ENCODE results near the gene TRAF3IP3. TPM values are rescaled to one million over a fixed set of nuclear protein-coding genes. Genes with fewer than 3 reads are reported as not detected.

TRAF3IP3 gene
- total RNA-seq, 6 donors from 2014 or later = 6.4 to 58.7 (median 10.8) TPM

DNA sequence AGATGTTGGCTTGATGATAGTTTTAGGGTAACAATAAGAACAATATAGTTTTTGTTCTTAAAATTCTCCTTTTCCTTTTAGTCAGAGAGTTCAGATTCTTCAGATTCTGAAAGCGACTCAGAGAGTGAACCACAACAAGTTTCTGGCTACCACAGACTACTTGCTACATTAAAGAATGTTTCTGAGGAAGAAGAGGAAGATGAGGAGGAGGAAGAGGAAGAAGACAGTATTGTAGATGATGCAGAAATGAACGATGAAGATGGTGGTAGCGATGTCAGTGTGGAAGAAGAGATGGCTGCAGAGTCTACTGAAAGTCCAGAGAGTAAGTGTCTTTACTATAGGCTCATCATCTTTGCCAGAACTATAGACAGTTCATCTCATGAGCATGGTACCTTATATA is 74.9 kb downstream of the TRAF3IP3 start:
- H3K9me3 ChIP-seq = no peaks in the 10 kb centered on the region
- H3K27me3 ChIP-seq = no peaks in the 10 kb centered on the region
- H3K4me3 ChIP-seq = no peak overlapping the region
- TF ChIP-seq EP300 (IDR thresholded peaks at IDR 0.05) = no peak
- TF ChIP-seq, protein P1, sequence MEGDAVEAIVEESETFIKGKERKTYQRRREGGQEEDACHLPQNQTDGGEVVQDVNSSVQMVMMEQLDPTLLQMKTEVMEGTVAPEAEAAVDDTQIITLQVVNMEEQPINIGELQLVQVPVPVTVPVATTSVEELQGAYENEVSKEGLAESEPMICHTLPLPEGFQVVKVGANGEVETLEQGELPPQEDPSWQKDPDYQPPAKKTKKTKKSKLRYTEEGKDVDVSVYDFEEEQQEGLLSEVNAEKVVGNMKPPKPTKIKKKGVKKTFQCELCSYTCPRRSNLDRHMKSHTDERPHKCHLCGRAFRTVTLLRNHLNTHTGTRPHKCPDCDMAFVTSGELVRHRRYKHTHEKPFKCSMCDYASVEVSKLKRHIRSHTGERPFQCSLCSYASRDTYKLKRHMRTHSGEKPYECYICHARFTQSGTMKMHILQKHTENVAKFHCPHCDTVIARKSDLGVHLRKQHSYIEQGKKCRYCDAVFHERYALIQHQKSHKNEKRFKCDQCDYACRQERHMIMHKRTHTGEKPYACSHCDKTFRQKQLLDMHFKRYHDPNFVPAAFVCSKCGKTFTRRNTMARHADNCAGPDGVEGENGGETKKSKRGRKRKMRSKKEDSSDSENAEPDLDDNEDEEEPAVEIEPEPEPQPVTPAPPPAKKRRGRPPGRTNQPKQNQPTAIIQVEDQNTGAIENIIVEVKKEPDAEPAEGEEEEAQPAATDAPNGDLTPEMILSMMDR (IDR thresholded peaks at IDR 0.05) = no peak
- TF ChIP-seq POLR2A (IDR thresholded peaks at IDR 0.05) = no peak
- no peak for TF ChIP-seq POLR2AphosphoS5 (IDR thresholded peaks at IDR 0.05)
- H3K4me1 ChIP-seq = peaks cover 7 to 18% (median 11%) of the 10 kb centered on the region in 4 donors
- WGBS, 2 donors = 84 to 87% methylated on average over 3 of the region's 3 CpGs
- DNase-seq (no peak), ATAC-seq (ENCODE audit: low FRiP score in 2 of 2) (no peak)
- H3K27ac ChIP-seq = no peak overlapping the region
- peaks cover 24 to 49% (median 34%) of the 10 kb centered on the region in 4 donors for H3K36me3 ChIP-seq

DNA sequence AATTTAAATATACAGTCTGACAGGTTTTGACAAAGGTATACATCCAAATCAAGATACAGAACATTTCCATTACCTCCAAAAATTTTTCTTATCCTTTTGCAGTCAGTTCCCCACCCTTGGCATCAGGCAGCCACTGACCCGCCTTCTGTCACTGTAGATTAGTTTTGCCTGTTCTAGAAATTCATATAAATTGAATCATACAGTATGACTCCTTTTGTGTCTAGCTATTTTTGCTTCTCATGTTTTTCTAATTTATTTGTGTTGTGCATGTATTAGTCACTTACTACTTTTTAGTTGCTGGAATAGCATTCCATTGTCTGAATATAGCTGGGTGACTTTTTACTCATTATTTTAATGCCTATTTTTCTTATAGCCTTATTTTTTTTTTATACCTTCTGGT is 75.8 kb downstream of the TRAF3IP3 start:
- no peak for TF ChIP-seq POLR2AphosphoS5 (IDR thresholded peaks at IDR 0.05)
- TF ChIP-seq, protein P1 (IDR thresholded peaks at IDR 0.05) = no peak
- TF ChIP-seq POLR2A (IDR thresholded peaks at IDR 0.05) = no peak
- no peak for TF ChIP-seq EP300 (IDR thresholded peaks at IDR 0.05)
- WGBS, 2 donors = 84 to 98% methylated on average over 1 of the region's 1 CpG
- no peak for DNase-seq
- H3K9me3 ChIP-seq = no peaks in the 10 kb centered on the region
- no peak overlapping the region for H3K4me3 ChIP-seq
- H3K4me1 ChIP-seq = peaks cover 7 to 18% (median 11%) of the 10 kb centered on the region in 4 donors
- peaks cover 24 to 58% (median 40%) of the 10 kb centered on the region in 4 donors for H3K36me3 ChIP-seq
- no peak for ATAC-seq (ENCODE audit: low FRiP score in 2 of 2)
- no peaks in the 10 kb centered on the region for H3K27me3 ChIP-seq
- H3K27ac ChIP-seq = no peak overlapping the region

Other genes starting within 250 kb of the TRAF3IP3 start
- gene CAMK1G, start 172.3 kb upstream of the TRAF3IP3 start, total RNA-seq = under 1 TPM in 3 of 6 donors, not detected in 3; 0.20 to 0.46 (median 0.30) TPM
- gene LAMB3, start 103.6 kb upstream of the TRAF3IP3 start, total RNA-seq = 100 to 1,000 TPM in 2 of 6 donors, 10 to 100 TPM in 4; 26.2 to 146 (median 79.6) TPM
- gene G0S2, start 80.6 kb upstream of the TRAF3IP3 start, total RNA-seq = 100 to 1,000 TPM in 1 of 6 donors, 10 to 100 TPM in 5; 14.4 to 108 (median 46.0) TPM
- gene HSD11B1, start 51.2 kb upstream of the TRAF3IP3 start, total RNA-seq = 10 to 100 TPM in 5 of 6 donors, 1 to 10 TPM in 1; 3.1 to 25.8 (median 17.4) TPM
- gene C1orf74, start 28.5 kb downstream of the TRAF3IP3 start, total RNA-seq = 1 to 10 TPM in 5 of 6 donors, under 1 TPM in 1; 0.89 to 3.2 (median 1.8) TPM
- 10 to 100 TPM; 11.5 to 36.3 (median 20.0) TPM for gene IRF6, start 50.1 kb downstream of the TRAF3IP3 start, total RNA-seq
- 1 to 10 TPM; 2.4 to 9.4 (median 7.9) TPM for gene UTP25, start 71.9 kb downstream of the TRAF3IP3 start, total RNA-seq
- gene SYT14, start 182.2 kb downstream of the TRAF3IP3 start, total RNA-seq = not detected

Measured in upper lobe of left lung (tissue), 6 donors.